PC-9 (cell line): ENCODE data around the gene RRAGA.

ENCODE experiments used
- EZH2 ChIP-seq: fragments of 200-600 bp; sonication (generic); IDR thresholded peaks from 2 replicates; pipeline ENCODE4 v1.8.0; 2017; ENCODE audit warnings: antibody characterized with exemption, low read depth
- TF ChIP-seq, protein P1 (sequence below): fragments of 200-600 bp; sonication (generic); conservative IDR thresholded peaks from 2 replicates; pipeline ENCODE4 v1.6.1; 2017; ENCODE audit warnings: mixed run types, antibody characterized with exemption, mild to moderate bottlenecking, moderate library complexity

DNA sequence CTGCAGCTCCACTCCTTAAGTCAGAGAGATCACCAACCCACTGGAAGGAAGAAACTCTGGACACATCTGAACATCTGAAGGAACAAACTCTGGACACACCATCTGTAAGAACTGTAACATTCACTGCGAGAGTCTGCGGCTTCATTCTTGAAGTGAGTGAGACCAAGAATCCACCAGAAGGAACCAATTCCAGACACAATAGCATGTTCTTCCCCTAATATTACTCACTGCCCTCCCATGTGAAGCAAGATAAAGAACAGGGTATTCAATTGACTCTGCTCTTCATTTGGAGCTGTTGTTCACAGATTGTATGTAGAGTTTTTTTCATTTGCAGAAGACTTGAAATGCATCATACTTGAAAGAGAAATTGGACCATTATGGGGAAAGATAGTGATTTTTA, 27.0 kb upstream of the RRAGA start:
- TF ChIP-seq, protein P1, sequence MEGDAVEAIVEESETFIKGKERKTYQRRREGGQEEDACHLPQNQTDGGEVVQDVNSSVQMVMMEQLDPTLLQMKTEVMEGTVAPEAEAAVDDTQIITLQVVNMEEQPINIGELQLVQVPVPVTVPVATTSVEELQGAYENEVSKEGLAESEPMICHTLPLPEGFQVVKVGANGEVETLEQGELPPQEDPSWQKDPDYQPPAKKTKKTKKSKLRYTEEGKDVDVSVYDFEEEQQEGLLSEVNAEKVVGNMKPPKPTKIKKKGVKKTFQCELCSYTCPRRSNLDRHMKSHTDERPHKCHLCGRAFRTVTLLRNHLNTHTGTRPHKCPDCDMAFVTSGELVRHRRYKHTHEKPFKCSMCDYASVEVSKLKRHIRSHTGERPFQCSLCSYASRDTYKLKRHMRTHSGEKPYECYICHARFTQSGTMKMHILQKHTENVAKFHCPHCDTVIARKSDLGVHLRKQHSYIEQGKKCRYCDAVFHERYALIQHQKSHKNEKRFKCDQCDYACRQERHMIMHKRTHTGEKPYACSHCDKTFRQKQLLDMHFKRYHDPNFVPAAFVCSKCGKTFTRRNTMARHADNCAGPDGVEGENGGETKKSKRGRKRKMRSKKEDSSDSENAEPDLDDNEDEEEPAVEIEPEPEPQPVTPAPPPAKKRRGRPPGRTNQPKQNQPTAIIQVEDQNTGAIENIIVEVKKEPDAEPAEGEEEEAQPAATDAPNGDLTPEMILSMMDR: no peak
- TF ChIP-seq EZH2: no peak
